IPS DF 4.7 (cell line): ENCODE measurements around the gene PDE4D.

Experiments used
- DNase-seq: peaks from one replicate; pipeline ENCODE4 v3.0.0-alpha.2; 2013; ENCODE audit warnings: low spot score; ENCODE audit errors: extremely low read depth

PDE4D gene

GRCh38 chr5:59656351-59657254 lies 236.9 kb downstream of the PDE4D start:
- no peak for DNase-seq

DNA sequence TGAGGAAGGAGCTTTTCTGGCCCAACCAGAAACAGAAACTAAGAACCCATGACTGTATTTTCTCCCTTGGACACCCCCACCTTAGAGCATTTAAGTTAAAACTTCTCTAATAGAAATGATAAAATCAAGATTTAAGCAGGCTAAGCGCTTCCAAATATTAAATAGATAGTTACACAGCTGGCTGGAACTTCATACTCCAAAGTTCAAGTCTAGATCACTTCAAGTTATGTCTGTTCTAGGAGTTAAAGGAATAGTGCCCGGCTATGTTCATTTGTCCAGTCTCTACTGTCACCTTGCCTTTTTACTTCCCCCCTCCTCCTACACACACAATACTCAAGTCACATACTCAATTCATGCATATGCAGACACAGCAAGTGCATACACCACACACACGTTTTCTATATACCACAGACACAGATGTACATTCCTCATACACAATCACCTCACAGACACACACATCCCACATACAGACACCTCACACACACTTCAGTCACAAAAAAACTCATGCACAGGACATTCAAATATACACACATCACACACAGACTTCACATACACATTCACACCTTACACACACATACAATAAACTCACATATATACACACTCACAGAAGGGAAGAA lies 237.7 kb downstream of the PDE4D start:
- no peak for DNase-seq

GRCh38 chr5:59654691-59655090 lies 238.8 kb downstream of the PDE4D start:
- no peak for DNase-seq

GRCh38 chr5:59652449-59652848 lies 241.1 kb downstream of the PDE4D start:
- DNase-seq: no peak

GRCh38 chr5:59648949-59649921 lies 244.3 kb downstream of the PDE4D start:
- DNase-seq: no peak

DNA sequence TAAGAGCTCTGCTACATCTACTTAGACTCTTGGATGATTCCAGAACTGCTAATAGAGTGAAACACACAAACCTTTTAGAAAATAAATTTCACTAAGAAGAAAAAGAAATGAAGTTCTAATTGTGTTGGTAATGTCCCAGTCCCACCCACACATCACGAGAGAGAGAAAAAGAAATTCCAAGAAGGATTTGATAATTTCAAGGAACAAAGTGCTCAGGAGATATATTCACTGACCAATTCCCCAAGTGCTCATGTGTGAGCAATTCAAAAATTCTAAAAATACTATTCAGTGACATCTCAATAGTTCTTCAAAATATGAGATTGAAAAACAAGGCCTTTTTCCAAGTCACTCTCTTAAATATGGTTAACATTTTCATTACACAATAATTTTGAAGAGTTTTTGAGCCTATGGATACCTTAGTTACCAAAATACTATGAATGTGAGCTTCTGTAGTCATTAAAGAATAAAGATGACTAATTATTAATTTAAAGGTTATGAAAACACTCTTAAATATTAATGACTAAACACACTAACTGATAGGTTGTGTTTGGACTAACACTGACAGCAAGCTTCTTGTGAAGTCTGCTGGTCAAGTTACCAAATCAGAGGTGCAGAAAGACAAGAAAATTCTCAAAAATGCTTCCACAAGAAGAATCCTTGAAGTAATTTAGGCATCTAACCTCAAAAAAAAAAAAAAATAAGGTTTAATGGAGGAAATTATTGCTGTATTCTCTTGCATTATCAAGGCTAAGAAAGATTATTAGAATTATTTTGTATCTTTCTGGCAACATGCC lies 245.3 kb downstream of the PDE4D start:
- DNase-seq: no peak

DNA sequence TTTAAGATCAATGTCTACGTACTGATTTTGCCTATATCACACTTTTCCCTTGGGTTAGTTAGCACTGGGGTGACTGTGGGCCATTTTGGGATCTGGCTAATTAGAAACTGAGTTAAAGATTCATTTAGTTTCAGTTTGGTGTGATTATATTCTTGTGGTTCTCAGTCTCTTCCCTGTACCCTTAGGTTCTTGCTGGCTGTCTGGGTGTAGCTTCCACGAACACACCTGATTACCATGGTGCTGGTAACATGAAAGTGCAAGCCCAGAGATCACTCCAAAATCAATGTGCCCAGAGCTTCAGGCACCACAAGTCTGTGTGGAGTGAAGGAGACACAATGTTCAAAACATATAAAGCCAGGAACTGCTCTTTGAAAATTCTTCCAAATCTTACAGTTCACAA lies 248.1 kb downstream of the PDE4D start:
- DNase-seq: no peak

DNA sequence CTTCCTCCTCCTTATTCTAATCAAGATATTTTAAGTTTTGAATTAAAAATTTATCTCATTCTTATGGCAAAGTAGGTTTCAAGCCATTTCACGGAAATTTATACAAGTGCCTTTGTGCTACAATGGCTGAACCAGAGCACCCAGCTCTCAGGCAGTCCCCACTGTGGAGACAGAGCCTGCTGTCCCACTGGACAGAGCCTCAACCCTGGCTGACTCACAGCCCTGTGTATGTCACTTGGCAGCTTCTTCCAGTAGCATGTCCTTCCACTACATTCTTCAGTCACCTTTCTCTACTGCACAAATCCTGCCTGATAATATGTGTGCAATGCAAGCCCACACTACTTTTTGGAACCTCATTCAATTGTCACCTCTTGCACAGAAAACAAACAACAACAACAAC lies 253.1 kb downstream of the PDE4D start:
- DNase-seq: no peak

DNA sequence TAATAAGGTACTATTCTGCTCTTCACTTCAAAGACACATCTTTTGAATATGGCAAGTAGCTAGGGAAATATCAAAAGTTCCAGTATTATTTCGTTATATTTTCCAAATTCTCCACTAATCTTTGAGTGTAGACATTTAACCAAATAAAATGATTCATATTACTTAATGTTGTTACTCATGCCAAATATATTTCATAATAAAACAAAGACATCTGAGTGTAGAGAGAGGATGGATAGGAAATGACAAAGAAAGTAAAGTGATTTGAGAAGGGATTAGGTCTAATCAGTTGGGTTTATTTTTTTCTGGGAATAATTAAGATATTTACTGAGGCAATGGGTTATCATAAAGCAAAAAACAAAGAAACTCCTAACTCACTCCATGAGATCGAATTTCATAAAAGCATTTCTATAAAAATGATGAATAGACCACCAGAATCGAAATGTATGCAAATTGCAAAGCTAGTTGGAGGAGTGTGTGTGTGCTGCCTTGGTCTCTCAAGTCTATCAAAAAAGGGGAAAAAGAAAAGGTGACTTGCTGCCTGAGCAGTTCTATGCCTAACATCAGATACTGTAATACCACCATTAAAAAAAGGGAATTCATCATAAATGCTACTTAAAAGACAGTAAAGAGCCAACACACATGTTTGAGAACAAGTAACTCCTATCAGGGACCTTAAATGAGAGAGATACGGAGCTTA lies 255.5 kb downstream of the PDE4D start:
- DNase-seq: no peak

DNA sequence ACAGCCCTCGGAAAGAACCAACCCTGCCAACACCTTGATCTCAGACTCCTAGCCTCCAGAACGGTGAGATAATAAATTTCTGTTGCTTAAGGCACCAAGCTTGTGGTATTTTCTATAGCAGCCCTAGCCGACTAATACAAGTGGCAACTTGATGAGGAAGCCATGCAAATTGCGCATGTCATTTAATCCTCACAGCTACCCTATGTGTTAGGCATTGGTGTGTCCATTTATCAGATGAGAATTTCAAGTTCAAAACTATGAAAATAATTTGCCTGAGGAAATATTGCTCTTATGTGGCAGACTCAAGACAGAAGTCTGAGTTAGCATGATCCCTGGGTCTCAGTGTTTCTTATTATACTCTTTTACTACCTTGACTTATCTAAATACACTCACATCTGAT lies 264.0 kb downstream of the PDE4D start:
- no peak for DNase-seq

- no peak for DNase-seq
These were observed 265.3 kb downstream of the PDE4D start for GRCh38 chr5:59628062-59628828.

- no peak for DNase-seq
These were observed 268.6 kb downstream of the PDE4D start for GRCh38 chr5:59624898-59625297.

DNA sequence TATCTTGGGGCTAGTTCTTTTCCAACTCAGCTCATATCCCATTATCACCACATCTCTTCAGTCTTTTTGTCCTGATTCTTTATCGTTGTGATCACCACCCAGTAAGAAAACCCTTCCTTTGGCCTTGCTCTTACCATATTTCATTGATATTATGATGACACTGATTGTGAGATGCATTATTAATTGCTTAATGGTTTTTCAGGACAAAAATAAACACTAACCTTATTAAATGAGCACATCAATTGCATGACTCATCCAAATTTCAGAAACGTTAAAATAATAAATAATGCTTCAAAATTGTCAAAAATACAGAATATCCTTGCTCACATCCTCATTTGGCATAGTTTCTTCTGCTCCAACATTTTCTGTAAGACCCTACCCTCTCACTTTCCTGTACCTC lies 270.7 kb downstream of the PDE4D start:
- no peak for DNase-seq

GRCh38 chr5:59621477-59621876 lies 272.0 kb downstream of the PDE4D start:
- DNase-seq: no peak

DNA sequence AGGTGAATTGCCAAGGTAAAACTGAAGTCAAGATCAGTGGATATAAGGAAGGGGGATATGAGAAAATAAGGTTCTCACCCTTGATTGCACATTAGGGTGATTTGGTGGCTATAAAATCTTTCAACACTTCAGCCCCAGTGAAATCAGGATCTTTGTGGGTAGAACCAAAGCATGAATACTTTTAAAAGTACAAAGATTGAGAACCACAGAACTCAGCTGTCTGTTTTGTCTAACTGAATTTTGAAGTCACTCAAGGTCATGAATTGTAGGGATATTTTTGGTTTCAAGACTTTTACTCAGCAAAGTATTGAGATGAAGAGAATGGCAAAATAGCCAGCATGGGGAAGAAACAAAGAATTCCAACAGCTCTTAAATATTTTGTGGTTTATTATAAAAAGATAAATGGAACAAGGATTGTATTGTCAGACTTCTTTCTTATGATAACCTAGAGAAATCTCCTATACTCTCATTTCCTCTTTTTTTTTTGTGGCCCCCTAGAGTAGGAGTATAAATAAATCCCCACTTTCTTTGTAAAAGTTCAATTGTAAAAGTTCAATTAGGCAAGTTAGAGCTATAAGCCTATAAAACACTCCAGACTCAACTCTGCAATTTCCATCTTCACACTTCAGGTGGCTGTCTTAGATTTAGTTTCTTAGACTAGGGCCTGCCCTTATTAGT lies 272.9 kb downstream of the PDE4D start:
- no peak for DNase-seq

- no peak for DNase-seq
These were observed 274.9 kb downstream of the PDE4D start for GRCh38 chr5:59618644-59619043.

GRCh38 chr5:59617186-59617771 lies 276.2 kb downstream of the PDE4D start:
- DNase-seq: no peak

GRCh38 chr5:59616413-59616812 lies 277.1 kb downstream of the PDE4D start:
- DNase-seq: no peak

- DNase-seq: no peak
These were observed 278.3 kb downstream of the PDE4D start for GRCh38 chr5:59615272-59615671.
